Ectodermal cell (in vitro differentiated cells): Measurements from ENCODE around the gene YPEL5.
"Not testable (repeated sequence)": the region's sequence is repeated elsewhere in the genome, so short reads cannot be mapped to it uniquely, and the experiment has no call there.

ENCODE experiments used
- H3K27ac ChIP-seq: 2 replicates; pipeline ENCODE4 v1.7.0; 2013; ENCODE audit warnings: mild to moderate bottlenecking, low read depth, low read length; ENCODE audit not compliant: insufficient read depth, poor library complexity, severe bottlenecking
- H3K27me3 ChIP-seq: 2 replicates; pipeline ENCODE4 v1.7.0; 2013; ENCODE audit warnings: mild to moderate bottlenecking, low read length; ENCODE audit not compliant: insufficient read depth, control insufficient read depth, poor library complexity, severe bottlenecking
- H3K36me3 ChIP-seq: one replicate; pipeline ENCODE4 v1.7.0; 2013; ENCODE audit warnings: low read length; ENCODE audit not compliant: control insufficient read depth, insufficient read depth
- H3K4me1 ChIP-seq: one replicate; pipeline ENCODE4 v1.7.0; 2013; ENCODE audit warnings: low read length; ENCODE audit not compliant: control insufficient read depth, insufficient read depth
- H3K4me3 ChIP-seq: 2 replicates; pipeline ENCODE4 v1.7.0; 2013; ENCODE audit warnings: low read depth, low read length, control low read depth; ENCODE audit not compliant: insufficient read depth
- H3K9me3 ChIP-seq: 2 replicates; pipeline ENCODE4 v1.7.0; 2013; ENCODE audit warnings: mild to moderate bottlenecking, low read length, moderate library complexity; ENCODE audit not compliant: control insufficient read depth
- WGBS, 2 experiments: methylation state at CpG; one replicate each; pipeline ENCODE4 v1.1.7; 2013; ENCODE audit warnings: missing lambda C conversion rate in 2 of 2; 5-methylcytosine and 5-hydroxymethylcytosine counted together

Gene YPEL5

GRCh38 chr2:30110773-30111172 is 36.0 kb upstream of the YPEL5 start:
- WGBS, 2 experiments: 91% methylated on average over 6 of the region's 6 CpGs
- no peak overlapping the region for H3K4me3 ChIP-seq

GRCh38 chr2:30111186-30111585 is 35.6 kb upstream of the YPEL5 start:
- not testable (repeated sequence) for H3K27ac ChIP-seq, H3K27me3 ChIP-seq, H3K36me3 ChIP-seq, H3K9me3 ChIP-seq, H3K4me1 ChIP-seq, H3K4me3 ChIP-seq
- 94 to 95% methylated on average over 19 of the region's 19 CpGs for WGBS, 2 experiments

More at GRCh38 chr2:30110773-30111172, 36.0 kb upstream of the YPEL5 start:
- no peaks in the 10 kb centered on the region for H3K4me1 ChIP-seq
- H3K27ac ChIP-seq: no peak overlapping the region
- H3K27me3 ChIP-seq: no peaks in the 10 kb centered on the region
- no peaks in the 10 kb centered on the region for H3K9me3 ChIP-seq
- H3K36me3 ChIP-seq: no peaks in the 10 kb centered on the region

DNA sequence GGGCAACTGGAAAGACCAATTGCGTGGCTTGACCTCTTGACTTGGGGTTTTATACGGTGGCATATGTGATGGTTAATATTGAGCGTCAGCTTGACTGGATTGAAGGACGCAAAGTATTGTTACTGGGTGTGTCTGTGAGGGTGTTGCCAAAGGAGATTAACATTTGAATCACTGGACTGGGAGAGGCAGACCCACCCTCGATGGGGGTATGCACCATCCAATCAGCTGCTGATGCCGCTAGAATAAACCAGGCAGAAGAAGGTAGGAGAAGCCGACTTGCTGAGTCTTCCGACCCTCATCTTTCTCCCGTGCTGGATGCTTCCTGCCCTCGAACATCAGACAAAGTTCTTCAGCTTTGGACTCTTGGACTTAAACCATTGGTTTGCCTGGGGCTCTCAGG is 34.2 kb upstream of the YPEL5 start:
- Histone ChIP-seq H3K4me1 (no peaks in the 10 kb centered on the region), H3K36me3 (no peaks in the 10 kb centered on the region), H3K9me3 (no peaks in the 10 kb centered on the region), H3K4me3 (no peak overlapping the region), H3K27ac (no peak overlapping the region), H3K27me3 (no peaks in the 10 kb centered on the region)
- WGBS, 2 experiments: 90 to 93% methylated on average over 10 of the region's 10 CpGs

GRCh38 chr2:30113617-30114293 is 33.1 kb upstream of the YPEL5 start:
- no peak overlapping the region for H3K27ac ChIP-seq

DNA sequence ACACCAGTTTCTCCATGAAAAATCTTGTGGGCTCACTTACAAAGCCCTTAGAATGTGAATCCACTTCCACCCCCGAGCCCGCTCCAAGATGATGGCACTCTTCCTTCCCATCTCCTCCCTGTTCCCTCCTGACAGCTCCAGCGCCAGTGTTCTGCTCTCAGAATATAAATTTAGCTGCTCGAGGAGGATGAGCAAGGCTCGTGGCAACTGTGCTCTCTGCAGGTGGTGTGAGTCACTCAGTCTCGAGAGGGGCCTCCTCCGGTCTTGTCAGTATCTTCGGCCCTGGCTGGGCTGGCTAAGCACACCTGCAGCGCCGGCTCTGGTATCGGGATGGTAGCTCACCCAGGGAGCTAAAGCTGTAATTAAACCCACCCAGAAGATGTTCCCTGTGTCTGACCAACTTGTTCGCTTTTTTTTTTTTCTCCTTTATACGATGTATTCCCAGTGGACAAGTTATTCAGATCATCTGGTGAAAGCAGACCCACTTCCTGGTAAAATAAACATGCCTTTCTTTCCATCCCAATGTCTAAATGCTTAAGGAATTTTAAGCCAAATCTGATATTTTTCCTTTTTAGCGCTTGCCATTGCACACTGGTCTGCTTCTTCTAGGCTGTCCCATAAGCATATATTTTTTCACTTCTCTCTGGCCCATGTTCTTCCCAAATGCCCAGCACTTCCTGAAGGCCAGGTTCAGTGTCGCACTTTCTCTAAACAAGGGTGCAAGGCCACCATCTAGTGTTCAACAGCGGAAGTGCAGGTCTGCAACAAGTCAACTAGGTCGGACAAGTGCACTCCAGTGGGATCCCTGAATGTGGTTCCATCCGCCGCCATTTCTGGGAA is 31.4 kb upstream of the YPEL5 start:
- Histone ChIP-seq H3K36me3 (no peaks in the 10 kb centered on the region), H3K4me3 (no peak overlapping the region), H3K9me3 (no peaks in the 10 kb centered on the region), H3K4me1 (no peaks in the 10 kb centered on the region), H3K27ac (no peak overlapping the region), H3K27me3 (no peaks in the 10 kb centered on the region)
- 30 to 40% methylated on average over 19 of the region's 19 CpGs for WGBS, 2 experiments

More at GRCh38 chr2:30113617-30114293, 33.1 kb upstream of the YPEL5 start:
- no peaks in the 10 kb centered on the region for H3K36me3 ChIP-seq
- no peaks in the 10 kb centered on the region for H3K4me1 ChIP-seq
- H3K9me3 ChIP-seq: no peaks in the 10 kb centered on the region
- 88 to 92% methylated on average over 5 of the region's 5 CpGs for WGBS, 2 experiments
- H3K27me3 ChIP-seq: no peaks in the 10 kb centered on the region
- no peak overlapping the region for H3K4me3 ChIP-seq

DNA sequence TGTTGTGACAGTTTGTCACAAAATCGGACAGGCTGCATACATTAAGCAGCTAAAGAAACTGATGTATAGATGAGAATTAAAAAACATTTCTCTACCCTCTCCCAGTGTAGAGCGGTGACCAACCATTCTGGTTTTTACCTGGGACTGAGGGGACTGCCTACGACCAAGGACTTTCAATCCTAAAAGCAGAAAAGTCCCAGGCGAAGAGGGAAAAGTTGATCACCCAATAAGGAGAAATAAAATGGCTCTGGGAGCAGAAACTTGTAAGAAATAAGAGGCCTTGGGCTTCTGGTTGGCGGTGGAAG is 30.9 kb upstream of the YPEL5 start:
- no peaks in the 10 kb centered on the region for H3K36me3 ChIP-seq
- WGBS, 2 experiments: 76 to 81% methylated on average over 5 of the region's 5 CpGs
- H3K27me3 ChIP-seq: no peaks in the 10 kb centered on the region
- no peaks in the 10 kb centered on the region for H3K9me3 ChIP-seq
- H3K4me3 ChIP-seq: no peak overlapping the region
- no peak overlapping the region for H3K27ac ChIP-seq
- no peaks in the 10 kb centered on the region for H3K4me1 ChIP-seq

- no peaks in the 10 kb centered on the region for H3K9me3 ChIP-seq
- H3K36me3 ChIP-seq: no peaks in the 10 kb centered on the region
- no peak overlapping the region for H3K4me3 ChIP-seq
- no peak overlapping the region for H3K27ac ChIP-seq
- H3K4me1 ChIP-seq: no peaks in the 10 kb centered on the region
- H3K27me3 ChIP-seq: no peaks in the 10 kb centered on the region
- 86 to 88% methylated on average over 1 to 3 of the region's 3 CpGs for WGBS, 2 experiments
Observed at GRCh38 chr2:30122362-30122761, 24.4 kb upstream of the YPEL5 start.

- 86 to 94% methylated on average over 8 of the region's 9 CpGs for WGBS, 2 experiments
- Histone ChIP-seq H3K27me3 (no peaks in the 10 kb centered on the region), H3K4me3 (no peak overlapping the region), H3K4me1 (no peaks in the 10 kb centered on the region), H3K36me3 (no peaks in the 10 kb centered on the region), H3K9me3 (no peaks in the 10 kb centered on the region), H3K27ac (no peak overlapping the region)
Observed at GRCh38 chr2:30127016-30127893, 19.6 kb upstream of the YPEL5 start.

DNA sequence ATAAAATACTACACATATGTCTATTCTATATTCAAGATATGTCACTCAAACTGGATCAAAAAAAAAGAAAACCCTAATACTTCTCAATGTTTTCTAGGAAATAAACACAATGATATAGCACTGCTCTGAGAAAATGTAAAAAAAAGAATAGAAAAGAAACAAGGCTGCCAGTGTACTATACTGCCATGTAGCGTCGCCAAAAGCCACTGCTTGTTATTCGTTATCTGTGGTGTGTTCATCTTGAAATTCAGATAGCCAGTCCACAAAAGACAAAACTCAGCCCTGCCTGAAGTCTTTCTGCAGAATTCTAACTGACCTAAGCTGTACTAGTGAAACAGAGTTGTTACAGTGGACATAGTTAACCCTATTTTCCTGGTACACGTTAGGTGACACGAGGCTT is 12.2 kb upstream of the YPEL5 start:
- no peaks in the 10 kb centered on the region for H3K27me3 ChIP-seq
- no peaks in the 10 kb centered on the region for H3K9me3 ChIP-seq
- H3K4me1 ChIP-seq: no peaks in the 10 kb centered on the region
- WGBS, 2 experiments: 88 to 90% methylated on average over 5 of the region's 5 CpGs
- H3K36me3 ChIP-seq: no peaks in the 10 kb centered on the region
- no peak overlapping the region for H3K4me3 ChIP-seq
- H3K27ac ChIP-seq: no peak overlapping the region

- 82 to 85% methylated on average over 3 of the region's 3 CpGs for WGBS, 2 experiments
- Histone ChIP-seq H3K9me3 (no peaks in the 10 kb centered on the region), H3K4me3 (no peak overlapping the region)
Observed at GRCh38 chr2:30135541-30135940, 11.3 kb upstream of the YPEL5 start.

More at GRCh38 chr2:30135541-30135940, 11.3 kb upstream of the YPEL5 start:
- no peak overlapping the region for H3K27ac ChIP-seq
- no peaks in the 10 kb centered on the region for H3K4me1 ChIP-seq
- H3K36me3 ChIP-seq: no peaks in the 10 kb centered on the region
- no peaks in the 10 kb centered on the region for H3K27me3 ChIP-seq
